Measurements from ENCODE around the gene SOST.

- TF ChIP-seq EP300 (conservative IDR thresholded peaks at IDR 0.05; ENCODE audit: poor library complexity, severe bottlenecking) (no peak), CTCF (IDR thresholded peaks at IDR 0.05; ENCODE audit: poor library complexity, severe bottlenecking) (no peak), REST (IDR thresholded peaks at IDR 0.05; ENCODE audit: borderline replicate concordance) (no peak), POLR2AphosphoS5 (IDR thresholded peaks at IDR 0.05) (no peak), EZH2 (IDR thresholded peaks at IDR 0.05; ENCODE audit: borderline replicate concordance, insufficient read depth, low read length, poor library complexity, severe bottlenecking) (no peak), RAD21 (conservative IDR thresholded peaks at IDR 0.05) (no peak), TAF1 (IDR thresholded peaks at IDR 0.05; ENCODE audit: low read depth) (no peak), SMC3 (conservative IDR thresholded peaks at IDR 0.05; ENCODE audit: poor library complexity) (no peak), MXI1 (conservative IDR thresholded peaks at IDR 0.05; ENCODE audit: poor library complexity, severe bottlenecking) (no peak)
Observed at GRCh38 chr17:43799047-43799446, 40.5 kb upstream of the SOST start.

Measured in neural cell (in vitro differentiated cells).